ENCODE data around the gene NR4A3. TPM values are rescaled to one million over a fixed set of nuclear protein-coding genes. Genes with fewer than 3 reads are reported as not detected.

NR4A3 gene
- total RNA-seq, 1 experiment from 2014 or later: 0.24 TPM

GRCh38 chr9:99823681-99824377 is 2.1 kb downstream of the NR4A3 start:
- H3K9ac ChIP-seq (ENCODE audit: extremely low read depth, insufficient read length, low read length): no peak overlapping the region

More at GRCh38 chr9:99823681-99824377, 2.1 kb downstream of the NR4A3 start:
- H2AK5ac ChIP-seq (ENCODE audit: insufficient read length, low read length): no peak overlapping the region
- no peaks in the 10 kb centered on the region for H3K79me2 ChIP-seq (ENCODE audit: insufficient read depth, low read length)
- H2AFZ ChIP-seq (ENCODE audit: low read length): no peak overlapping the region
- Mint-ChIP-seq H3K4me1 (peaks cover 41 to 45% of the 10 kb centered on the region in 2 experiments), H3K27me3 (ENCODE audit: low read depth) (peaks cover 88% of the 10 kb centered on the region), H3K9me3 (peaks cover 0 to 3% of the 10 kb centered on the region in 2 experiments; a peak in 2 of 5 replicates), H3K4me3 (peak overlapping the region; percentile 86 to 96), H3K36me3 (ENCODE audit: insufficient read depth in 1 of 3, low read depth in 3 of 3) (peaks cover 0 to 2% (median 0%) of the 10 kb centered on the region in 3 experiments; a peak in 3 of 7 replicates), H3K27ac (no peak overlapping the region)
- no peak overlapping the region for H3K23ac ChIP-seq (ENCODE audit: insufficient read length, low read depth, low read length)
- no peak overlapping the region for H4K8ac ChIP-seq (replicated peaks; ENCODE audit: insufficient read length, low read depth, low read length)
- H3K4me2 ChIP-seq (ENCODE audit: insufficient read depth, insufficient read length, low read length): peak overlapping the region; percentile 98
- peaks cover 50% of the 10 kb centered on the region for H3K23me2 ChIP-seq (ENCODE audit: insufficient read length, low read depth, low read length, poor library complexity, severe bottlenecking)
- no peak overlapping the region for H2BK20ac ChIP-seq (ENCODE audit: low read depth, low read length, poor library complexity, severe bottlenecking)
- H4K91ac ChIP-seq (ENCODE audit: insufficient read length, low read depth, low read length): no peak overlapping the region
- no peak for TF ChIP-seq CTCF (conservative IDR thresholded peaks at IDR 0.05)
- H4K20me1 ChIP-seq (ENCODE audit: control insufficient read depth, insufficient read depth, insufficient read length): no peaks in the 10 kb centered on the region
- H3K14ac ChIP-seq (ENCODE audit: insufficient read depth, low read length): no peak overlapping the region; the same call in 1 of the 2 replicates
- no peak overlapping the region for H2BK120ac ChIP-seq (ENCODE audit: low read depth, low read length, poor library complexity, severe bottlenecking)
- H2BK12ac ChIP-seq (ENCODE audit: insufficient read length, low read depth, low read length): no peak overlapping the region
- no peak overlapping the region for H2BK15ac ChIP-seq (ENCODE audit: low read depth, low read length)
- no peak overlapping the region for H3T11ph ChIP-seq (ENCODE audit: low read length)
- H3K18ac ChIP-seq (ENCODE audit: insufficient read length, low read depth, low read length): no peak overlapping the region
- peaks cover 4% of the 10 kb centered on the region; the same call in 1 of the 2 replicates for H3K4me1 ChIP-seq (ENCODE audit: insufficient read depth, low read length)
- H3K4ac ChIP-seq (ENCODE audit: low read depth, low read length): no peak overlapping the region
- no peak overlapping the region for H3K56ac ChIP-seq (ENCODE audit: insufficient read length, low read depth, low read length)
- WGBS (ENCODE audit: extremely low coverage, insufficient read length, low lambda C conversion rate): no CpG with 5 or more reads among the region's 47 CpGs
- H3K9me3 ChIP-seq (ENCODE audit: control insufficient read depth, low read depth, low read length): no peaks in the 10 kb centered on the region
- DNase-seq: peak; percentile 51
- no peaks in the 10 kb centered on the region for H3K79me1 ChIP-seq (ENCODE audit: insufficient read depth, low read depth, low read length, poor library complexity, severe bottlenecking)
- peaks cover 65% of the 10 kb centered on the region for H3K27me3 ChIP-seq (ENCODE audit: insufficient read depth, low read length)
- H4K5ac ChIP-seq (ENCODE audit: insufficient read length, low read depth, low read length): no peak overlapping the region
- no peak overlapping the region for H3K27ac ChIP-seq (ENCODE audit: insufficient read length, low read depth, low read length)
- H2BK5ac ChIP-seq (ENCODE audit: insufficient read length, low read length): no peak overlapping the region

Data from H9 (cell line).